C4-2B (cell line): ENCODE data around the gene GABPB1.
A peak's percentile ranks its signal among the peaks of the same experiment; 100 is the strongest.

Experiments used
- H3K27ac ChIP-seq: fragments of 450-650 bp; 2 replicates; pipeline ENCODE4 v1.5.1; 2017
- ZFX ChIP-seq: fragments of 450-650 bp; IDR thresholded peaks from 2 replicates; pipeline ENCODE4 v1.6.1; 2017
- TF ChIP-seq, protein P1 (sequence below): fragments of 450-650 bp; conservative IDR thresholded peaks from 2 replicates; pipeline ENCODE4 v1.5.1; 2017; ENCODE audit warnings: mild to moderate bottlenecking

Gene GABPB1

DNA sequence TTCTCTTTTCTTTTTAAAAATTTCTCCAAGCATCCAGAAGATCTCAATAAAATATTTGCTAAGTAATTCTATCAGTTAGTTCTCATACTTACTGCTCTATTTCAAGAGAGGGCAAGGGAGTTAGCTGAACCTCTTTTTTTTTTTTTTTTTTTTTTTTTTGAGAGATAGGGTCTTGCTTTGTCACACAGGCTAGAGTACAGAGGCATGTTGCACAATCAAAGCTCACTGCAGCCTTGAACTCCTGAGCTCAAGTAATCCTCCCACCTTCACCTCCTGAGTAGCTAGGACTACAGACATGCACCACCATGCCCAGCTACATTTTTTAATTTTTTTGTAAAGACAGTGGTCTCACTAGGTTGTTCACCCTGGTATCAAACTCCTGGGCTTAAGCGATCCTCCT is 110.8 kb downstream of the GABPB1 start:
- H3K27ac ChIP-seq, result peak overlapping the region; percentile 64
- TF ChIP-seq, protein P1, sequence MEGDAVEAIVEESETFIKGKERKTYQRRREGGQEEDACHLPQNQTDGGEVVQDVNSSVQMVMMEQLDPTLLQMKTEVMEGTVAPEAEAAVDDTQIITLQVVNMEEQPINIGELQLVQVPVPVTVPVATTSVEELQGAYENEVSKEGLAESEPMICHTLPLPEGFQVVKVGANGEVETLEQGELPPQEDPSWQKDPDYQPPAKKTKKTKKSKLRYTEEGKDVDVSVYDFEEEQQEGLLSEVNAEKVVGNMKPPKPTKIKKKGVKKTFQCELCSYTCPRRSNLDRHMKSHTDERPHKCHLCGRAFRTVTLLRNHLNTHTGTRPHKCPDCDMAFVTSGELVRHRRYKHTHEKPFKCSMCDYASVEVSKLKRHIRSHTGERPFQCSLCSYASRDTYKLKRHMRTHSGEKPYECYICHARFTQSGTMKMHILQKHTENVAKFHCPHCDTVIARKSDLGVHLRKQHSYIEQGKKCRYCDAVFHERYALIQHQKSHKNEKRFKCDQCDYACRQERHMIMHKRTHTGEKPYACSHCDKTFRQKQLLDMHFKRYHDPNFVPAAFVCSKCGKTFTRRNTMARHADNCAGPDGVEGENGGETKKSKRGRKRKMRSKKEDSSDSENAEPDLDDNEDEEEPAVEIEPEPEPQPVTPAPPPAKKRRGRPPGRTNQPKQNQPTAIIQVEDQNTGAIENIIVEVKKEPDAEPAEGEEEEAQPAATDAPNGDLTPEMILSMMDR, result no peak
- TF ChIP-seq ZFX, result no peak

DNA sequence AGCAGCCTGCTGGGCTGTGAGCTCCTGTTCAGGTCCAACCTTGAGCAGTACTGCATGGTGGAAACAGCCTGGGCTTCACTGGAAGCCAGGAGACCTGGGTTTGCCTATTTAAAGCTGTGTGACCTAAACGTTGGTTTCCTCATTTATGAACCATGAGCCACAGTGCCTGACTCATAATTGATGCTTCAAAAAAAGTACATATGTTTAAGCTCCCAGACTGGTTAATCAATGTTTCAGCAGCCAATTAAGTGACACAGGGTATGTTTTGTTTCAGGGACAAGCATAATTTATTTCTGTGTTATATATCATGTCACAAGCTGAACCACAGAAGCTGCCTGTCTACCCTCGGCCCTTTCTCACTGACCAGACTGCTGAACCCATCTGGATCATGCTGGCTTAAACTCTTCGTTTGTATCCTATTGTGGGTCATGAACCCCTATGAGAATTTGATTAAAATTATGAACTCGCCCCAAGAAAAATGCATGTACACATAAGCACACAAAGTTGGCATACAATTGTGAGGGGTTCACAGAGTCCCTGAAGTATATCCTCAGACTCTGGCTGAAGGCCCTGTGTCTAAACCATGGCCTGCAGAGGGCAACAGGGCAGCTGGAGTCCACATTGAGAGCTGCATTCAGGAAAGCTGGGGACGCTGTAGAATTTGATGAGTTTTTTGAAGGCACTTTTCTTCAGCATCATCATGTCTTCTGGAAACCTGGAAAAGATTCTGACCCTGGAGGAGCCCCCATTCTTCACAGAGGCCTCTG is 113.1 kb downstream of the GABPB1 start:
- H3K27ac ChIP-seq, result no peak overlapping the region
- TF ChIP-seq ZFX, result no peak
- TF ChIP-seq, protein P1, result no peak

DNA sequence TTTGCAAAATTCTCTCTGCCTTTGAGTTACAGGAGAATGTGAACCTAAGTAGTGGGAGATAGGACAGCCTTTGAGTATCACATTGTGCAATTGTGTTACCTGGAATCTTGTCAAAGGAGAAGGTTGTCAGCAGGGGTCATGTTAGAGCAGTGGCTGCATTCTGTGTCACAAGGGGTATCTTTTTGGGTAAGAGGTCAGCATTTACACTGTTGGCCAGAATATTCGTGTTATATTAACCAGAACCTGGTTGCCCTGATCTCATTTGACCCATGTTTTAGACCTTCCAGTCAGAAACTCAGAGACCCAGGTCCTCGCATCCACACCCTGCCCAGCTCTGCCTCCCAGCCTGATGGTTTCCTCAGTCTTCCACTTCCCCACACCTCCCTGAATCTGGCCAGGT is 116.7 kb downstream of the GABPB1 start:
- no peak overlapping the region for H3K27ac ChIP-seq
- no peak for TF ChIP-seq ZFX
- TF ChIP-seq, protein P1, result no peak

DNA sequence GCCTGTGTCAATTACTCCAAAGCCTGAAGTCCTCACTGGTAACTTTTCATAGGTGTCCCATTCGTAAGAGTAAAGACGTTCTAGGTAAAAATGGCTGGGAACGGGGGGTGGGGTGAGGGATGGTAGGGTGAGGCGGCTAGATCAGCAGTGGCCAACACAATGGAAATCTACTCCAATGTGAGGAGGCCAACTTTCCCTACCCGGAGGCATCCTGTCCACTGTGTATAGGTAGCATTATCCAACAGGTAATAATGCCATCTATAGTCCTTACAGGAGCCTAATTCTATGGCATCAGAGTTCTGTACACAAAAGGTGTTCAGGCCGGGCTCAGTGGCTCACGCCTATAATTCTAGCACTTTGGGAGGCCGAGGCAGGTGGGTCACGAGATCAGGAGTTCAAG is 118.6 kb downstream of the GABPB1 start:
- no peak overlapping the region for H3K27ac ChIP-seq
- TF ChIP-seq, protein P1, result no peak
- TF ChIP-seq ZFX, result no peak

DNA sequence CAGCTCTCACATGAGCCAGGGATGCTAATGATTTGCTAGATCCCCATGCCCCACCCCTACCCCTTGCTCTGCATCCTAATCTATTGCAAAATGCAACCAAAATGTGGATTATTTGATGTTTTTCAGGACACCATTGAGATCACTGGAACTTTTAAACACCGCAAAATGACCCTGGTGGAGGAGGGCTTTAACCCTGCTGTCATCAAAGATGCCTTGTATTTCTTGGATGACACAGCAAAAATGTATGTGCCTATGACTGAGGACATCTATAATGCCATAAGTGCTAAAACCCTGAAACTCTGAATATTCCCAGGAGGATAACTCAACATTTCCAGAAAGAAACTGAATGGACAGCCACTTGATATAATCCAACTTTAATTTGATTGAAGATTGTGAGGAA is 119.2 kb downstream of the GABPB1 start:
- no peak overlapping the region for H3K27ac ChIP-seq
- no peak for TF ChIP-seq ZFX
- TF ChIP-seq, protein P1, result no peak

DNA sequence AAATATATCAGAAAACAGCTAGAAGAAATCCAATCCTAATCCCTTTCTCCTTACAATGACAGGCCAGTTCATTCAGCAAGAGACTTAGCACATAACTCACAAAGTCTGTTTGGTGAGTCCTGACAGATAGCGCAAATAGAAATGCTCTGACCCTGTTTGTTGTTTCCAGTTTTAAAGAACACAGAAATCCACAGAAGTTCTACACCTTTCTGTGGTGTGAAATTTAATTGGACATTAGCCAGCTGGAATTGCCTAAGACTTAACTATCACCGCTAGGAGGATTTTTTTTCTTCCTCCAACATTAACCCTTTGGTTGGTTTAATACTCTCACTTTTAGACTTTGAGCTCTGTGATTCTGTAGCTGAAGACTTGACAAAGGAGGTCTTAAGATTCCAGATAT is 120.2 kb downstream of the GABPB1 start:
- H3K27ac ChIP-seq, result no peak overlapping the region
- TF ChIP-seq, protein P1, result no peak
- no peak for TF ChIP-seq ZFX

DNA sequence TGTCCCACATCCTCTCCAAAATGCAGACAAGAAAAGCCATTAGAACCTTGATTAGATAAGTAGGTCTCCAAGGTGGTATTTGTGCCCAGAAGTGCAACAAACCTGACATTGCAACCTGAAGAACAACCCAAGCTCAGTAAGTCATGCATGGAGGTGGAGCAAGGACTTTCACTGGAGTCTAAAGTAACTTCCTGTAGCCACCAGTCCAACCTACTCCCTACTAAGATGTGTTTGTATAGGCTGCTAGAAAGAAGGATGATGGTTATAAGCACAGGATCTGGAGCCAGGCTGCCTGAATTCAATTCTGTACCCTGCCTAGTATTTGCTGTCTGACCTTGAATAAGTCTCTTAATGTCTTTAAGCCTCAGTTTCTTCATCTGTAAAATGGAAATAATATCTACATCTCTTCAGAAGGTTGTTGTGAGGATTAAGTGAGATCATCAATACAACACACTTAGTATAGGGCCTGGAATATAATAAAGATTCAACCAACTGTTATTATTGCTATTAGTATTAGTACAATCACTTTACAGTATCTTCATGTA is 121.7 kb downstream of the GABPB1 start:
- no peak for TF ChIP-seq ZFX
- TF ChIP-seq, protein P1, result no peak
- H3K27ac ChIP-seq, result no peak overlapping the region
